ENCODE data around the gene LAX1.
A peak's percentile ranks its signal among the peaks of the same experiment; 100 is the strongest.

The LAX1 gene

DNA sequence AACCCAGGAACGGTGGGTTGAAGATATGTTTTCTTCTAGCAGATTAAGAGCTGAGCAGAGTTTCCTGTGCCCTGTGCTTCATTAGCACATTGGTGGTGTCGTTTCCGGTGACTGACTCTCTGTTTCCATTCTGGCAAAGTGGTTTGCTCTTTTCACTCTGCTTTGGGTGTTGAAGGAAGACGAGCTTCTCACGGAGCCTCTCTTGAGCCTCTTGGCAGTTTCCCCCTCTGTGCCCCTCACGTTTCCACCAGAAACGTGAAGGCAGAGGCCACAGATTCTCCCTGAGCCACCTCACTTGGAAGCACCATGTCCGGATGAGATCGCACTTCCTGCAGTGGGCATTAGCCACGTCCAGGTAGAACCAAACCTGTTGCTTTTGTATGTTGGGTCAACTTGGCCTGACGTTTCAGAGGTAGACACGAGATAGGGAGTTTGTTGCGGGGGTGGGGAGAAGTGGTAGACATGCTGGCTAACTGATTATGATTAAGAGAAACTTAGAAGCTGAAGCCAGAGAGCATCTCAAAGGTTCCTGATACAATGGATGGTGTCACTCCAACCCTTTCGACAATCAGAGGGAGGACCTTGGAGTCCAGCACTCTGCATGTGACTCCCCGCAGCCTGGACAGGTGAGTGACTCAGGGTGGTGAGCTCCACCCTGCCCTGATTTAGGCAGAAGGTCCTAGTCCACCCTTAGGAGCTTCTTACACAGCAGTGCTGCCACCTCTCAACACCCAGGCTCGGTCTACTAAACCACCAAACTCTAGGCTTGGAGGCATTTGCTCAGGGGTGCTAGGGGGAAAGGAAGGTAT lies at the start of gene LAX1:
Gene LAX1, plus strand, starts transcription at position 155 of the 809 bp plus-strand sequence. Its CDS starts 383 bp downstream, at position 538.
- H3K4me3 ChIP-seq (ENCODE audit: low read length) = peak within 1 kb of the TSS; percentile 52; the same call in 1 of the 2 replicates
- no peaks in the 10 kb centered on the region for H3K36me3 ChIP-seq (replicated peaks; ENCODE audit: low read depth, low read length)
- TF ChIP-seq, protein P1, sequence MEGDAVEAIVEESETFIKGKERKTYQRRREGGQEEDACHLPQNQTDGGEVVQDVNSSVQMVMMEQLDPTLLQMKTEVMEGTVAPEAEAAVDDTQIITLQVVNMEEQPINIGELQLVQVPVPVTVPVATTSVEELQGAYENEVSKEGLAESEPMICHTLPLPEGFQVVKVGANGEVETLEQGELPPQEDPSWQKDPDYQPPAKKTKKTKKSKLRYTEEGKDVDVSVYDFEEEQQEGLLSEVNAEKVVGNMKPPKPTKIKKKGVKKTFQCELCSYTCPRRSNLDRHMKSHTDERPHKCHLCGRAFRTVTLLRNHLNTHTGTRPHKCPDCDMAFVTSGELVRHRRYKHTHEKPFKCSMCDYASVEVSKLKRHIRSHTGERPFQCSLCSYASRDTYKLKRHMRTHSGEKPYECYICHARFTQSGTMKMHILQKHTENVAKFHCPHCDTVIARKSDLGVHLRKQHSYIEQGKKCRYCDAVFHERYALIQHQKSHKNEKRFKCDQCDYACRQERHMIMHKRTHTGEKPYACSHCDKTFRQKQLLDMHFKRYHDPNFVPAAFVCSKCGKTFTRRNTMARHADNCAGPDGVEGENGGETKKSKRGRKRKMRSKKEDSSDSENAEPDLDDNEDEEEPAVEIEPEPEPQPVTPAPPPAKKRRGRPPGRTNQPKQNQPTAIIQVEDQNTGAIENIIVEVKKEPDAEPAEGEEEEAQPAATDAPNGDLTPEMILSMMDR (IDR thresholded peaks at IDR 0.05; ENCODE audit: low read depth, low read length) = no peak
- TF ChIP-seq EZH2phosphoT487 (IDR thresholded peaks at IDR 0.05; ENCODE audit: low read depth) = no peak
- H3K27ac ChIP-seq (ENCODE audit: low read length) = no peak within 1 kb of the TSS
- no peaks in the 10 kb centered on the region for H3K27me3 ChIP-seq (ENCODE audit: low read depth, low read length)
- peak within 1 kb of the TSS; percentile 97 for H2AFZ ChIP-seq (ENCODE audit: low read depth, low read length)
- no peaks in the 10 kb centered on the region; the same call in 1 of the 2 replicates for H3K9me3 ChIP-seq (ENCODE audit: insufficient read depth, low read length)
- no peaks in the 10 kb centered on the region for H4K20me1 ChIP-seq (ENCODE audit: insufficient read depth, low read length)
- H3K4me2 ChIP-seq (ENCODE audit: low read length) = peak within 1 kb of the TSS; percentile 49
- peaks cover 11% of the 10 kb centered on the region for H3K4me1 ChIP-seq (ENCODE audit: low read length)
- H3K9ac ChIP-seq (ENCODE audit: low read length) = no peak within 1 kb of the TSS; the same call in 1 of the 2 replicates
- H3K79me2 ChIP-seq (ENCODE audit: low read length) = no peaks in the 10 kb centered on the region

DNA sequence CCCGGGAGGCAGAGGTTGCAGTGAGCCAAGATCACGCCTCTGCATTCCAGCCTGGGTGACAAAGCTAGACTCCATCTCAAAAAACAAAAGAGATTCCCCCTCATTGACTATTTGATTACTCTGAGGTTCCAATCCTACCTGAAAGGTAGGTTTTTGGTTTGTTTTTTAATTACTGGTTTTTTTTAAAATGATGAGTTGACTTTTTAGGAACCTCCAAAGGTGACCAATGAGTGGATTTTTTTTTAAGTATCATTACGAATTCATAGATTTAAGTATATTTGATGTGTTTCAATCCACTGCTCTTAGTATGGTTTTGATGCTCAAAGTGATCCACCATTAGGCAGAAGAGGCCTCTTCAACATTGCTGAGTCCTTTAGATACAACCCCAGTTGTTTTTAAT lies 47.9 kb upstream of the LAX1 start:
- Histone ChIP-seq H3K9me3 (ENCODE audit: insufficient read depth, low read length) (no peaks in the 10 kb centered on the region), H3K79me2 (ENCODE audit: low read length) (no peaks in the 10 kb centered on the region), H4K20me1 (ENCODE audit: insufficient read depth, low read length) (no peaks in the 10 kb centered on the region), H3K4me1 (ENCODE audit: low read length) (no peaks in the 10 kb centered on the region), H3K27ac (ENCODE audit: low read length) (no peak overlapping the region), H3K36me3 (replicated peaks; ENCODE audit: low read depth, low read length) (no peaks in the 10 kb centered on the region), H3K27me3 (ENCODE audit: low read depth, low read length) (no peaks in the 10 kb centered on the region), H3K9ac (ENCODE audit: low read length) (no peak overlapping the region), H3K4me3 (ENCODE audit: low read length) (no peak overlapping the region), H3K4me2 (ENCODE audit: low read length) (no peak overlapping the region), H2AFZ (ENCODE audit: low read depth, low read length) (no peak overlapping the region)
- no peak for TF ChIP-seq EZH2phosphoT487 (IDR thresholded peaks at IDR 0.05; ENCODE audit: low read depth)
- TF ChIP-seq, protein P1 (IDR thresholded peaks at IDR 0.05; ENCODE audit: low read depth, low read length) = no peak

- H3K27me3 ChIP-seq (ENCODE audit: low read depth, low read length) = no peaks in the 10 kb centered on the region
- no peak overlapping the region for H3K9ac ChIP-seq (ENCODE audit: low read length)
- no peak overlapping the region for H2AFZ ChIP-seq (ENCODE audit: low read depth, low read length)
- H3K27ac ChIP-seq (ENCODE audit: low read length) = no peak overlapping the region
- H3K79me2 ChIP-seq (ENCODE audit: low read length) = no peaks in the 10 kb centered on the region
- no peak for TF ChIP-seq EZH2phosphoT487 (IDR thresholded peaks at IDR 0.05; ENCODE audit: low read depth)
- TF ChIP-seq, protein P1 (IDR thresholded peaks at IDR 0.05; ENCODE audit: low read depth, low read length) = no peak
- no peaks in the 10 kb centered on the region for H3K4me1 ChIP-seq (ENCODE audit: low read length)
- H3K4me3 ChIP-seq (ENCODE audit: low read length) = no peak overlapping the region
- H3K9me3 ChIP-seq (ENCODE audit: insufficient read depth, low read length) = no peaks in the 10 kb centered on the region
- no peak overlapping the region for H3K4me2 ChIP-seq (ENCODE audit: low read length)
- no peaks in the 10 kb centered on the region for H4K20me1 ChIP-seq (ENCODE audit: insufficient read depth, low read length)
- no peaks in the 10 kb centered on the region for H3K36me3 ChIP-seq (replicated peaks; ENCODE audit: low read depth, low read length)
These were observed 44.7 kb upstream of the LAX1 start for GRCh38 chr1:203720242-203720641.

DNA sequence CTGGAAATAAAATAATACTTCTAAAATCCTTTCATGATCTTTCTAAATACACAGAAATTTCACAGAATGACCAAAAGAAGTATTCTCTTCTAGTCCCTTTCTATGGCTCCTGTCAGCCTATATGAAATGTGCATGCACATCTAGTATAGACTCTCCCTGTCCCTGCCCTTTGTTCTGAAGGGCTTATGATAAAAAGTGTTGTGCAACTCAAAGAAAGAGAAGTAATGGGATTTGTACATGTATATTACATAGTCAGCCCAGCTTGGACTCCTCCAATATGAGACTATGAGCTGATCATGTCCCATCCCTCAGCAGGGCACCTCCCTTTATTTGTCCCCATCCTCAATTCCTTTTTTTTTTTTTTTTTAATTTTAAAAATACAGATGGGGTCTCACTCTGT lies 42.1 kb upstream of the LAX1 start:
- no peak overlapping the region for H2AFZ ChIP-seq (ENCODE audit: low read depth, low read length)
- H3K4me3 ChIP-seq (ENCODE audit: low read length) = no peak overlapping the region
- H3K4me1 ChIP-seq (ENCODE audit: low read length) = no peaks in the 10 kb centered on the region
- TF ChIP-seq, protein P1 (IDR thresholded peaks at IDR 0.05; ENCODE audit: low read depth, low read length) = no peak
- TF ChIP-seq EZH2phosphoT487 (IDR thresholded peaks at IDR 0.05; ENCODE audit: low read depth) = no peak
- H3K27me3 ChIP-seq (ENCODE audit: low read depth, low read length) = peaks cover 4% of the 10 kb centered on the region; the same call in 1 of the 2 replicates
- no peak overlapping the region for H3K9ac ChIP-seq (ENCODE audit: low read length)
- H3K4me2 ChIP-seq (ENCODE audit: low read length) = no peak overlapping the region
- no peaks in the 10 kb centered on the region for H4K20me1 ChIP-seq (ENCODE audit: insufficient read depth, low read length)
- H3K36me3 ChIP-seq (replicated peaks; ENCODE audit: low read depth, low read length) = no peaks in the 10 kb centered on the region
- no peaks in the 10 kb centered on the region for H3K9me3 ChIP-seq (ENCODE audit: insufficient read depth, low read length)
- no peaks in the 10 kb centered on the region for H3K79me2 ChIP-seq (ENCODE audit: low read length)
- no peak overlapping the region for H3K27ac ChIP-seq (ENCODE audit: low read length)
